HG02943 (cell line): ENCODE results near the gene TSC22D4.

Experiments
- ATAC-seq: cut with Tn5 transposase; IDR thresholded peaks from one replicate; pipeline ENCODE4 v1.9.1; 2021; ENCODE audit warnings: mild to moderate bottlenecking, low read depth, moderate library complexity; ENCODE audit not compliant: unreplicated experiment

The TSC22D4 gene

GRCh38 chr7:100493476-100494264 is 14.7 kb upstream of the TSC22D4 start:
- ATAC-seq = no peak

DNA sequence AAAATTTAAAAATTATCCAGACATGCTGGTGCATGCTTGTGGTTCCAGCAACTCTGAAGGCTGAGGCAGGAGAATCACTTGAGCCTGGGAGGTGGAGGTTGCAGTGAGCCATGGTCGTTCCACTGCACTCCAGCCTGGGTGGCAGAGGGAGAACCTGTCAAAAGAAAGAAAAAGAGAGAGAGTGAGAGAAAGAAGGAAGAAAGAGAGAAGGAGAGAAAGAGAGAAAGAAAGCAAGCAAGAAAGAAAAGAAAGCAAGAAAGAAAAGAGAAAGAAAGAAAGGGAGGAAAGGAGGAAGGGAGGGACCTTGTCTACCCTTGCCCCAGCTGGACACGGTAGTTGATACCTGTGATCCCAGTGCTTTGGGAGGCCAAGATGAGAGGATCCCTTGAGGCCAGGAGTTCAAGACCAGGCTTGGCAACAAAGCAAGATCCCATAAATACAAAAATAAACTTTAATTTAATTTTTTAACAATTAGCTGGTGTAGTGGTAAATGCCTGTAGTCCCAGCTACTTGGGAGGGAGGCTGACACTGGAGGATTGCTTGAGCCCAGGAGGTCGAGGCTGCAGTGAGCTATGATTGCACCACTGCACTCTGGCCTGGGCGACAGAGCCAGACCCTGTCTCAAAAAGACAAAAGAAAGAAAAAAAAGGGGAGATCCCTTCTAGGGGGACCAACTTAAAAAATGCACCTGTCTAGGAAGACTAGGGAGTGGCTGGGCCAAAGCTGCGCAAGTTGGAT is 13.9 kb upstream of the TSC22D4 start:
- ATAC-seq = no peak

GRCh38 chr7:100491192-100491578 is 12.2 kb upstream of the TSC22D4 start:
- no peak for ATAC-seq

DNA sequence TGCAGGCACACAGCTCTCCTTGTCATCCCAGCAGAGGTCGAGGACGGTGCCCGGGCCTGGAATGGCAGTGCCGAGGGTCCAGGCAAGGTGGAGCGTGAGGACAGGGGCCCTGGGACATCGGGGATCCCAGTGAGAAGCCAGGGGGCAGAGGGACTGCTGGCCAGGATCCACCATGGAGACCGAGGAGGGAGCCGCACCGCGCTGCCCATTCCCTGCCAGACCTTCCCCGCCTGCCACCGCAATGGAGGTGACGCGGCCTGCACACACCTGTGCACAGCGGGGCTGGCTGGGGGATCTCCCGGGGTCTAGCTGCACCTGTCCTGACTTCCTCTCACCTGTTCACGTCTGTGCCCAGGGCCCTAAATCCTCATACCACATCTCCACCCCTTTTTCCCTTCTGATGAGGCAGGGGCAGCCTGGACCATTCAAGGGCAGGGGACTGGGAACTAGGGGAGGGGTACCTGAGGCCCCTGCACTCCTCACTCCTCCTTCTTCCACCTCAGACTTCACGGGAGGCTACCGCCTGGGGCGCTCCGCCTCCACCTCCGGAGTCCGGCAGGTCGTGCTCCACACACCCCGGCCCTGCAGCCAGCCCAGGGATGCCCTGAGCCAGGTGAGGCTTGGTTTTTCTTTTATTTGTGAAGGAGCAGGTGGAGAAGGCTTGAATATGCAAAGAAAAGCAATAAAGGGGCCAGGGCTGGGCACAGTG is 11.6 kb upstream of the TSC22D4 start:
- no peak for ATAC-seq

- no peak for ATAC-seq
Observed at GRCh38 chr7:100489824-100490223, 10.8 kb upstream of the TSC22D4 start.

- no peak for ATAC-seq
Observed at GRCh38 chr7:100489121-100489520, 10.1 kb upstream of the TSC22D4 start.

- no peak for ATAC-seq
Observed at GRCh38 chr7:100488333-100489095, 9.5 kb upstream of the TSC22D4 start.

DNA sequence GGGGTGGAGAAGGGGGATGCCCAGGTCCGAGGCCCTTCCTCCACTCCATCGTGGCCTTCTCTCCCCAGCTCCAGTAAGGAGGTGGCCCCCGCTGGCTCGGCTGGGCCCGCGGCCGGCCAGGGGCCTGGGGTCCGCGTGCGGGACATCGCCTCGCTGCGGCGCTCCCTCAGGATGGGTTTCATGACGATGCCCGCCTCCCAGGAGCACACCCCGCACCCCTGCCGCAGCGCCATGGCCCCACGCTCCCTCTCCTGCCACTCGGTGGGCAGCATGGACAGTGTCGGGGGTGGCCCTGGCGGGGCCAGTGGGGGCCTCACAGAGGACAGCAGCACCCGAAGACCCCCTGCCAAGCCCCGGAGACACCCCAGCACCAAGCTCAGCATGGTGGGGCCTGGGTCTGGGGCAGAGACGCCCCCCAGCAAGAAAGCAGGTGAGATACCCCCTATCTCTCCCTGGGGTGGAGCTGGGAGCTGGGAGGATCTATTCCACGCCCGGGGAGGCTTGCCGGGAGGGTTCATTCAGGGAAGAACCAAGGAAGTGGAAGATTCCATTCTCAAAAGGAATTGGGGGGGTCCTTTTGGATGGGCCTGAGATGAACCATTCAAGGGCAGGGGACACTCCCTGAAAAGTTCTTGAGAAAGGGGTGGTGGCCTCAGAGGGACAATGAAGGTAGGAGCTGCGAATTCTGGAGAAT is 7.9 kb upstream of the TSC22D4 start:
- no peak for ATAC-seq

- ATAC-seq = no peak
Observed at GRCh38 chr7:100486111-100486636, 7.2 kb upstream of the TSC22D4 start.

DNA sequence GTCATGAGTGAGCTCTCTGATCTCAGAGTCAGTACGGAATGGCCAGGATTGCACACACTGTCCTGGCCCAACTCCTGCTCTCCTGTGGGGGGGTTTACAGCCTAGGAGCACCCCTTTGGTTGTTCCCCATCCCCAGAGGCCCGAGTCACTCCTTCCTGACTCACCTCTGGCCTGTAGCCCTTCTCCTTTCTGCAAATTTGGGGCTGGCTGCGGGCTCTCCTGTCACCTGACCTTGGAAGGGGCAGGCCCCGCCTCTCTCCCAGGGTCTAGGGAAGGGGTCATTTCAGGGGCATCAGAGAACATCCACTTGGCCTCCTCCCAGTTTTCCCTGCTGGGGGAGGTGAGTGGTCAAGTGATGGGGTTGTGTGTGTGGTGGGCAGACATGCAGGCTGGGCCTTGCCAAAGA is 6.5 kb upstream of the TSC22D4 start:
- no peak for ATAC-seq

DNA sequence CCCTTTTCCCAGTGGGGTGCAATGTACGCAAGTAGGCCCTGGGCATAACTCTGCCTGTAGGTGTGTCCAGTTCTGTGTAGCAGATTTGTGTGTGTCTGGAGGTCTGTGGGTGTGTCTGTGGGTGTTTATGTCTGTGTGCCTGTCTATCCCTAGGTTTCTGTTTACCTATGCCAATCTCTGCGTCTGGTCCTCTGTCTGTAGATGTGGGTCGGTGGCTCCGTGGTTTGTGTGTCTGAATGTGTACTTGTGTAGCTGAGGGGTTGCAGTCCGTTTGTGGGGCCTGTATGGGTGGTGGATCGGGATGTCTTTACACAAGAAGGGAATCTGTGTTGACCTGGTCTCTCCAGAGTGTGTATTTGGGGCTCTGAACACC is 5.6 kb upstream of the TSC22D4 start:
- ATAC-seq = no peak

GRCh38 chr7:100483722-100484672 is 5.0 kb upstream of the TSC22D4 start, which contains the start of gene NYAP1:
TSS of gene NYAP1 (plus strand) at chr7:100483927. CDS start at chr7:100485312, 1,385 bp downstream.
- ATAC-seq = no peak

DNA sequence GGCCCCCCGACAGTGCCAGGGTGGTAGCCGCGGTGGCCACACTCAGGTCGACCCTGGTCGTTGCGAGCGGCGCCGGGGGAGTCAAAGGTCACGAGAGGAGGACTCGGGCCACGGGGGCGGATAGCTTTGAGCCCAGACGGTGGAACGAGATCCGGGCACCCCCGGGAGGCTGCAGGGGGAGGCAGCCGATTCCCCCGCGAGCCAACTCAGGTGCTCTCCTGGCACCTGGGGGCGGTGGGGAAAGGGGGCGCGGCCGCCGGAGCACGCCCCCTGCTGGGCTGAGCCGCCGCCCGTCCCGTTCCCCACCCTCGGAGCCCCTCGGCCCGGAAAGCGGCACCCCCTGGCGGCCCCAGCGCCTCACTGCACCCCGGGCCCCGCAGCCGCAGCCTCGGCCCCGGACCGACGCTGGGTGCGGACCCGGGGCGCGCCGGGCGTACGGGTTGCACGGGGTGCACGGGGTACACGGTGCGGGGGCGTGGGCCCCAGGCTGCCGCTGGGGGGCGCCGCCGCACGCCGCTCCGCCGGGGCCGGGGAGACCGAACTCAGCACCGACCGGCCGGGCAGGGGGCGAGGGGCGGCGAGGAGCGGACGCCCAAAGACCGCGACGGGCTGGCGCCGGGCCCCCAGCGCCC is 4.2 kb upstream of the TSC22D4 start:
- ATAC-seq = no peak

DNA sequence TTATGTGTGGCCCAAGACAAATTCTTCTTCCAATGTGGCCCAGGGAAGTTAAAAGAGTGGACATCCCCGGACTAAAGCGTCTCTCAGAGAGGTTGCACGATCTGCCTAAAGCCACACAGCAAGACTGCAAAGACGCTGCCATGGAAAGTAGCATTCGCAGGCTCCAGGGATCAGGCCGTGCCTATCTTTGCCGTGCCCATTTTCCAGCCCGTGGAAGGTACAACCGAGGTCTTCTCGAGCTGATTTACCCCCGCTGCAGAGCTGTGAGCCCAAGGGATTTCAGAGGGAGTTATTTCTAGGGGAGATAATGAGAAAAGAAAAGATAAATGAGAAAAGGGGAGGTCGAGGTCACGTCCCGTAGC is 3.7 kb upstream of the TSC22D4 start:
- no peak for ATAC-seq

GRCh38 chr7:100481466-100481865 is 2.5 kb upstream of the TSC22D4 start:
- no peak for ATAC-seq

GRCh38 chr7:100477871-100478267 is 1.1 kb downstream of the TSC22D4 start:
- ATAC-seq = no peak

GRCh38 chr7:100476903-100477870 is 1.8 kb downstream of the TSC22D4 start:
- no peak for ATAC-seq
